Right ventricle myocardium superior (tissue), 1 donor: Measurements from ENCODE around the gene HES3. TPM values are rescaled to one million over a fixed set of nuclear protein-coding genes. Genes with fewer than 3 reads are reported as not detected.

Experiments
- ATAC-seq: fragments of 200-7000 bp; cut with Tn5 transposase; one replicate; pipeline ENCODE4 v1.9.1; 2020; ENCODE audit warnings: mild to moderate bottlenecking; ENCODE audit not compliant: poor library complexity
- DNase-seq: peaks from one replicate; pipeline ENCODE4 v3.0.0-alpha.2; 2020
- intact Hi-C: fragments of 100-400 bp; cut with DNase I; formaldehyde crosslinking; loops from one replicate; pipeline ENCODE4 v1.11.2; 2022
- total RNA-seq: library from RNA; stranded (reverse); fragmentation: NEBNext Ultra II Directional; extraction: Animal tissue kit (Norgen Biotek cat#: 25700); gene quantifications from one replicate; pipeline ENCODE4 v1.2.1, GENCODE V29; 2021
- donor health status: DM: no; HTN: yes; CAD: no; lungs with severe emphysema.

HES3 gene
- total RNA-seq, 1 donor from 2014 or later, result not detected

- intact Hi-C loops, result no loop called here
- DNase-seq (no peak), ATAC-seq (no peak)
Measured at GRCh38 chr1:6241887-6242740, 1.9 kb upstream of the HES3 start.

DNA sequence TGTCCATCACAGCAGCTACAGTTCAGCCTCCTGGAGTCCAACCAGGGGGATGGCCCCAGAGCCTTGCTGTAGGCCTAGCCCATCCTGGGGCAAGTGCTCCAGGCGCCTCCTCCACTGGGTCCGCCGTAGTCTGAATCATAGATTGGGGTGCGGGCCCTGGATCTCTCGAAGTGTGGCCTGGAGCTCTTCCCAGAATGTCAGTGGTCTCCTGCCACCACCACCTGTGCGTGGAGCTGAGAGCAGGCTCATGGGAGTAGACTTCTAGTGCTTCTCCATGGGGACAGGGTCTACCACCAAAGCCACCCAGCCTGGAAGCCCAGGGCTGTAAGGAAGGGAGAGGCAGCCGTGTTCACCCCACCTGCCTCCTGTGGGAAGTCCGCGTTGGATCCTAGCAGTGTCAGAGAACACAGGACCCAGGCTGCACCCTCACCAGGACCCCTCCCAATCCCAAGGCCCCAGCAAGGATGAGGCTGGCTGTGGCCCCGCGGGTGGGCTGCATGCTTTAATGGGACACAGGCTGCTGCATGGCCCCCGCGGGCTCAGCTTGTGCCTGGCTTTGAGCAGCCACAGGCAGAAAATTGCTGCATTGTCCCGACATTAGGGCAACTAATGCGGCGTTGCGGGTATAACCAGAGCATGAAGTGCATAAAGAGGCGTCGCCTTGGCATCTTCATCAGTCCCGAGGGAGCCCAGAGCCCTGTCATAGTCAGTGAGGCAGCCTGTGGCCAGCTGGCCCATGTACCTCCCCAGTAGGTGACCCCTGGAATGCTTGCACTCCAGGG lies 735 bp upstream of the HES3 start:
- DNase-seq (no peak), ATAC-seq (no peak)
- intact Hi-C loops, result no loop called here

DNA sequence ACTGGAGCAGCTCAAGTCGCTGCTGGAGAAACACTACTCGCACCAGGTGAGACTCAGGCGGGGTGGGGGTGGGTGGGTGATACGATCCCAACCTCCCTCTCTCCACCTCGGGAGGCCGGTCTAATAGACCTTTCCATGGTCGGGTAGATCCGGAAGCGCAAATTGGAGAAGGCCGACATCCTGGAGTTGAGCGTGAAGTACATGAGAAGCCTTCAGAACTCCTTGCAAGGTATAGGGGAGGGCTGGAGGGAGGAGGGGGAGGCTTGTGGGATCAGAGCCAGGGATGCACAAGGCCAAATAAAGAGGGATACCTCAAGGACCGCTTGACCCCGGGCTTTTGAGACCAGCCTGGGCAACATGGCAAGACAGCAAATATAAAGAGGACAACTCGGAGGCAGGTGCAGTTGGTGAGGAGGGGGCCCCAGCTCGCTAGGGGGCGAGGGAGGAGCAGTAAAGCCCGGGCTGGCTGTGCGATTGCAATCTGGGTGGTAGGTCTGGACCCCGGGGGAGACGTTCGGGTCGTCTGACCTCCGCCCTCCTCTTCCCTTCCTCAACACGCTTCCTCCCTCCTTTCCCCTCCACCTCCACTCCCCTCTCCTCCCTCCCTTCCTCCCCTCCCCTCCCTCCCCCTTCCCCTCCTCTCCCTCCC lies 546 bp downstream of the HES3 start:
- ATAC-seq (no peak), DNase-seq (no peak)
- intact Hi-C loops, result loop anchor here (5.0 kb wide), 1 partner anchor 192 kb away; no protein-coding TSS in a partner anchor

DNA sequence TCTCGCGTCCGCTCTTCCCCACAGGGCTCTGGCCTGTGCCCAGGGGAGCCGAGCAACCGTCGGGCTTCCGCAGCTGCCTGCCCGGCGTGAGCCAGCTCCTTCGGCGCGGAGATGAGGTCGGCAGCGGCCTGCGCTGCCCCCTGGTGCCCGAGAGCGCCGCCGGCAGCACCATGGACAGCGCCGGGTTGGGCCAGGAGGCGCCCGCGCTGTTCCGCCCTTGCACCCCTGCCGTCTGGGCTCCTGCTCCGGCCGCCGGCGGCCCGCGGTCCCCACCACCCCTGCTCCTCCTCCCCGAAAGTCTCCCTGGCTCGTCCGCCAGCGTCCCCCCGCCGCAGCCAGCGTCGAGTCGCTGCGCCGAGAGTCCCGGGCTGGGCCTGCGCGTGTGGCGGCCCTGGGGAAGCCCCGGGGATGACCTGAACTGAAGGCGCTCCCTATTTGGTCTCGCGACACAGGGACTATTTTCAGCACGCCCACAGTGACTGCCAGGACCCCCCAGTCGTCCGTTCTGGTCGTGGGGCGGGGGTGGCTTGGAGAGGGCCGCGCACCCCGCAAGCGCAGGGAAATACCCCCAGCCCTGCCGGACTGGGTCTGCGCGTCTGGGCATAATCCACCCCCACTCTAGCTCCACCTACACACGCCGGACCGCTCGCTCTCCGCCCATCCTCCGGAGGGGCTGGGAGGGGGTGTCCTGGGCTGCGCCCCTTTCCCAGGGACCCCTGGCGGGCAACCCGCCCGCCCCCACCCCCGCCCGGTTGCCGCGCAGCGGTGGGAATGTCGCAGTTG lies 1.3 kb downstream of the HES3 start:
- peak; percentile 83 for ATAC-seq
- intact Hi-C loops, result loop anchor here (5.0 kb wide), 1 partner anchor 193 kb away; no protein-coding TSS in a partner anchor
- peak; percentile 88 for DNase-seq

GRCh38 chr1:6245869-6246496 lies 2.0 kb downstream of the HES3 start:
- DNase-seq (no peak), ATAC-seq (no peak)
- intact Hi-C loops, result loop anchor here (2.0 to 5.0 kb wide), 2 partner anchors 97 to 194 kb away; no protein-coding TSS in a partner anchor

GRCh38 chr1:6246497-6247467 lies 2.8 kb downstream of the HES3 start:
- DNase-seq (peak; percentile 85), ATAC-seq (peak; percentile 69)
- intact Hi-C loops, result loop anchor here (2.0 to 5.0 kb wide), 2 partner anchors 96 to 194 kb away; no protein-coding TSS in a partner anchor

- ATAC-seq (no peak), DNase-seq (no peak)
- intact Hi-C loops, result loop anchor here (2.0 to 5.0 kb wide), 2 partner anchors 95 to 195 kb away; no protein-coding TSS in a partner anchor
Measured at GRCh38 chr1:6247651-6248050, 3.7 kb downstream of the HES3 start.

GRCh38 chr1:6248161-6248776 lies 4.3 kb downstream of the HES3 start:
- no peak for DNase-seq
- no peak for ATAC-seq
- intact Hi-C loops, result loop anchor here (5.0 kb wide), 1 partner anchor 196 kb away; no protein-coding TSS in a partner anchor

DNA sequence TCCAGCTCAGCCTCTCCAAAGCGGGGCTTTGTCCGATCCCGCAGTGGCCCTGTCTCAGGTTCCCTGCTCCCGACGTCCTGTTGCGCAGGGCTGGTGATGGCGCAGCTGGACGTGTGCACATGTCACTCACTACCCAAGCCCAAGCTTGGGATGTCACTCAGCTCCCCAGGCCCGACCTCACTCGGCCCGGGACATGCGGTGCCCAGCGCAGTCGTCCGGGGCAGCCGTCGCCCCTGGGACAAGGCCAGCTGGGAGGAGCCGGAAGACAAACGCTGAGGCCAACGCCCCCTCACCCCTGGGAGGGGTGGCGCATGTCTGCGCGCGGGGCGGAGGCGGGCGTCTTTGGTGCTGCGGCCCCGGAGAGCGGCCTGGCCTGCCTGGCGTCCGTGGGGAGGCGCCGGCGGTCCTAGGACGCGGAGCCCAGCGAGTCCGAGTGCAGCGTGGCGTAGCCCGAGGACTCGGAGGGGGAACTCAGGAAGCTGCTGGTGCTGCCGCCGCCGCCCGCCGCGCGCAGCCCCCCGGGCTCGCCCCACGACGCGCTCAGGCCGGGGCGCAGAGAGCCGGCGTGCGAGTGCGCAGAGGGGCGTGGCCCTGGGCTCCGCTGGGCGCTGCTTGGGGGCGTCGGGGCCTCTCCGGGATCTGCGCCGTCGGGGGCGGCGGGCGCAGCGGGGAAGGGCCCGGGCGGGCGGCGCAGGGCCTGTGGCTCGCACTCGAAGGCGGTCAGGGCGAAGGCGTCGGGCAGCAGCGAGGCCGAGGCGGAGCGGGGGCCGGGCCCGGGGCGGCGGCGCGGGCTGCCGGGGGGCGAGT lies 5.2 kb downstream of the HES3 start:
- DNase-seq, result no peak
- ATAC-seq, result peak; percentile 8
- intact Hi-C loops, result loop anchor here (5.0 kb wide), 1 partner anchor 197 kb away; no protein-coding TSS in a partner anchor

- ATAC-seq (no peak), DNase-seq (no peak)
- intact Hi-C loops, result loop anchor here (5.0 kb wide), 1 partner anchor 198 kb away; no protein-coding TSS in a partner anchor
Measured at GRCh38 chr1:6249739-6250689, 6.0 kb downstream of the HES3 start.

GRCh38 chr1:6251233-6251632 lies 7.3 kb downstream of the HES3 start:
- DNase-seq, result no peak
- ATAC-seq, result no peak
- intact Hi-C loops, result no loop called here

DNA sequence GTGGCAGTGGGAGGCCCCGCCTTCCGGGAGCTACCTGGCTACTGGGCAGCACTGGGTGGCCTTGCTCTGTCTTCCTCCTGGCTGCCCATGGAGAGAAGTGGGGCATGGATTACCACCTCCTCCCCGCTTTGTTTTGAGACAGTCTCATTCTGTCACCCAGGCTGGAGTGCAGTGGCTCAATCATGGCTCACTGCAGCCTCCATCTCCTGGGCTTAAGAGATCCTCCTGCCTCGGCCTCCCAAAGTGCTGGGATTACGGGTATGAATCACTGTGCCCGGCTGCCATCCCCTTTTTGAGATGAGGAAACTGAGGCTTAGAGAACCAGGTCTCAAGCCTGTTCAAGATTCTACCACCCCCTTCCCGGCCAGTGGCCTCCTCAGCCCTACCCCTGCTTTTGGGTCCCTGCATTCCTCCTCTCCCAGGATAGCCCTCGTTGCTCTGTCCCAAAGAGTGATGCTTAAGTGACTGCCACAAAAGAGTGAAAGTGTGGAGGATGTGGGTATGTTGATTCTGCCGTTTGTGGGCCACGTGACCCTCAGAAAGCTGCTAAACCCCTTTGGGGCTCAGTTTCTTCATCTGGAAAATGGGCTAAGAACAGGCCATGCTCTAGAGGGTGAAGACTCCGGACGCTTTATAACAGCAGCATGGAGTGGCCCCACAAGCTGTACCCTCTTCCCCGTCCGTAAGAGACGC lies 7.8 kb downstream of the HES3 start:
- intact Hi-C loops, result no loop called here
- ATAC-seq (no peak), DNase-seq (no peak)

- intact Hi-C loops, result no loop called here
- ATAC-seq, result no peak
- DNase-seq, result no peak
Measured at GRCh38 chr1:6252374-6252710, 8.4 kb downstream of the HES3 start.

GRCh38 chr1:6253380-6253779 lies 9.4 kb downstream of the HES3 start:
- no peak for DNase-seq
- no peak for ATAC-seq
- intact Hi-C loops, result no loop called here
